Mesenchymal stem cell (in vitro differentiated cells and primary cell): ENCODE results near the gene PHTF2.

Experiments used
- DNase-seq: peaks from one replicate; pipeline ENCODE4 v3.0.0-alpha.2; 2013
- H2AFZ ChIP-seq: one replicate; pipeline ENCODE4 v1.6.1; 2013; ENCODE audit warnings: low read depth, mild to moderate bottlenecking, control low read depth, inconsistent platforms, low read length, moderate library complexity
- H2AK5ac ChIP-seq: 2 replicates; pipeline ENCODE4 v1.6.1; 2013; ENCODE audit warnings: low read length, moderate library complexity, mild to moderate bottlenecking, inconsistent platforms; ENCODE audit not compliant: severe bottlenecking
- H2BK120ac ChIP-seq: one replicate; pipeline ENCODE4 v1.6.1; 2013; ENCODE audit warnings: low read depth, mild to moderate bottlenecking, inconsistent platforms, low read length, moderate library complexity
- H2BK12ac ChIP-seq, 2 experiments: one replicate each; pipeline ENCODE4 v1.6.1; 2013; ENCODE audit warnings: inconsistent platforms in 2 of 2, low read length in 2 of 2, mild to moderate bottlenecking in 2 of 2, moderate library complexity in 2 of 2, control low read depth in 1 of 2
- H2BK15ac ChIP-seq: one replicate; pipeline ENCODE4 v1.6.1; 2013; ENCODE audit warnings: mild to moderate bottlenecking, low read depth, inconsistent platforms; ENCODE audit not compliant: poor library complexity, severe bottlenecking
- H2BK5ac ChIP-seq: 2 replicates; pipeline ENCODE4 v1.6.1; 2013; ENCODE audit warnings: low read depth, mild to moderate bottlenecking, low read length, control low read depth, inconsistent platforms; ENCODE audit not compliant: poor library complexity, severe bottlenecking
- H3K14ac ChIP-seq, 2 experiments: one replicate each; pipeline ENCODE4 v1.6.1; 2013; ENCODE audit warnings: inconsistent platforms in 2 of 2, low read length in 2 of 2, control low read depth in 1 of 2, mild to moderate bottlenecking in 1 of 2, moderate library complexity in 1 of 2
- H3K18ac ChIP-seq, 2 experiments: one replicate each; pipeline ENCODE4 v1.6.1; 2013; ENCODE audit warnings: inconsistent platforms in 2 of 2, low read length in 2 of 2, control low read depth in 1 of 2, low read depth in 1 of 2, mild to moderate bottlenecking in 1 of 2
- H3K23ac ChIP-seq, 2 experiments: one replicate each; pipeline ENCODE4 v1.6.1; 2013; ENCODE audit warnings: inconsistent platforms in 2 of 2, low read length in 2 of 2, mild to moderate bottlenecking in 2 of 2, moderate library complexity in 2 of 2, control low read depth in 1 of 2
- H3K27ac ChIP-seq: 2 replicates; pipeline ENCODE4 v1.5.1; 2013; ENCODE audit warnings: mild to moderate bottlenecking, moderate library complexity, low read length, control low read depth, inconsistent platforms; ENCODE audit not compliant: poor library complexity, severe bottlenecking
- H3K27me3 ChIP-seq, 2 experiments: 2 replicates each; pipeline versions ENCODE4 v1.6.1 to v1.7.0; 2013; ENCODE audit warnings: low read length in 2 of 2, mild to moderate bottlenecking in 2 of 2, moderate library complexity in 2 of 2, control low read depth in 1 of 2, inconsistent platforms in 1 of 2; ENCODE audit not compliant: control insufficient read depth in 1 of 2, insufficient read depth in 1 of 2
- H3K36me3 ChIP-seq, 2 experiments: 2 replicates each; pipeline versions ENCODE4 v1.6.1 to v1.7.0; 2013; ENCODE audit warnings: low read length in 2 of 2, control low read depth in 1 of 2, inconsistent platforms in 1 of 2, low read depth in 1 of 2, mild to moderate bottlenecking in 1 of 2; ENCODE audit not compliant: insufficient read depth in 2 of 2, control insufficient read depth in 1 of 2
- H3K4ac ChIP-seq, 2 experiments: one replicate each; pipeline ENCODE4 v1.6.1; 2013; ENCODE audit warnings: inconsistent platforms in 2 of 2, low read length in 2 of 2, mild to moderate bottlenecking in 2 of 2, moderate library complexity in 2 of 2, control low read depth in 1 of 2, low read depth in 1 of 2
- H3K4me1 ChIP-seq: 2 replicates; pipeline ENCODE4 v1.6.1; 2013; ENCODE audit warnings: low read depth, low read length, control low read depth; ENCODE audit not compliant: control insufficient read depth, insufficient read depth
- H3K4me2 ChIP-seq: 2 replicates; pipeline ENCODE4 v1.6.1; 2013; ENCODE audit warnings: low read length, mild to moderate bottlenecking, inconsistent platforms; ENCODE audit not compliant: poor library complexity, severe bottlenecking
- H3K4me3 ChIP-seq, 2 experiments: 2 replicates each; pipeline versions ENCODE4 v1.5.1 to v1.7.0; 2013; ENCODE audit warnings: low read length in 2 of 2, mild to moderate bottlenecking in 2 of 2, control low read depth in 1 of 2, low read depth in 1 of 2; ENCODE audit not compliant: insufficient read depth in 1 of 2
- H3K79me1 ChIP-seq: replicated peaks from 2 replicates; pipeline ENCODE4 v1.6.1; 2013; ENCODE audit warnings: mild to moderate bottlenecking, control low read depth, low read length, inconsistent platforms; ENCODE audit not compliant: poor library complexity, severe bottlenecking
- H3K9ac ChIP-seq: 2 replicates; pipeline ENCODE4 v1.7.0; 2013; ENCODE audit warnings: mild to moderate bottlenecking, low read length, moderate library complexity
- H3K9me3 ChIP-seq: 2 replicates; pipeline ENCODE4 v1.7.0; 2013; ENCODE audit warnings: mild to moderate bottlenecking, low read length; ENCODE audit not compliant: control insufficient read depth
- H4K8ac ChIP-seq: one replicate; pipeline ENCODE4 v1.6.1; 2013; ENCODE audit warnings: inconsistent platforms, mild to moderate bottlenecking, low read length, moderate library complexity
- H4K91ac ChIP-seq: one replicate; pipeline ENCODE4 v1.6.1; 2013; ENCODE audit warnings: mild to moderate bottlenecking, low read length, inconsistent platforms
- WGBS: methylation state at CpG from one replicate; pipeline ENCODE4 v1.1.7; 2013; ENCODE audit warnings: mixed read lengths; 5-methylcytosine and 5-hydroxymethylcytosine counted together

Gene PHTF2

GRCh38 chr7:77846317-77847092 is 47.9 kb downstream of the PHTF2 start:
- H3K4me2 ChIP-seq, result no peak overlapping the region

GRCh38 chr7:77855371-77856083 is 57.0 kb downstream of the PHTF2 start:
- Histone ChIP-seq H3K4ac (no peak overlapping the region), H3K14ac (peak overlapping the region in 1 of 2 experiments; percentile 13), H3K18ac (no peak overlapping the region), H3K27ac (no peak overlapping the region), H3K27me3 (no peaks in the 10 kb centered on the region), H3K4me2 (no peak overlapping the region), H4K8ac (no peak overlapping the region), H3K36me3 (peaks cover 7 to 14% of the 10 kb centered on the region in 2 experiments), H3K9me3 (peaks cover 5% of the 10 kb centered on the region), H2AK5ac (no peak overlapping the region), H3K9ac (no peak overlapping the region), H3K23ac (no peak overlapping the region), H4K91ac (no peak overlapping the region), H3K79me1 (peaks cover 18% of the 10 kb centered on the region), H2BK5ac (no peak overlapping the region), H2BK12ac (no peak overlapping the region), H2AFZ (no peak overlapping the region), H2BK15ac (no peak overlapping the region), H2BK120ac (no peak overlapping the region), H3K4me1 (no peaks in the 10 kb centered on the region), H3K4me3 (no peak overlapping the region)
- DNase-seq, result no peak
- WGBS, result 98% methylated on average over 4 of the region's 7 CpGs

More at GRCh38 chr7:77846317-77847092, 47.9 kb downstream of the PHTF2 start:
- WGBS, result 94% methylated on average over 3 of the region's 8 CpGs
- H2BK15ac ChIP-seq, result no peak overlapping the region
- no peaks in the 10 kb centered on the region for H3K27me3 ChIP-seq
- H3K9me3 ChIP-seq, result no peaks in the 10 kb centered on the region
- H4K91ac ChIP-seq, result no peak overlapping the region
- H3K23ac ChIP-seq, result no peak overlapping the region
- H2BK5ac ChIP-seq, result no peak overlapping the region
- no peak overlapping the region for H4K8ac ChIP-seq
- no peak for DNase-seq
- no peak overlapping the region for H3K9ac ChIP-seq
- no peak overlapping the region for H2AK5ac ChIP-seq
- peaks cover 3% of the 10 kb centered on the region for H3K4me1 ChIP-seq
- no peak overlapping the region for H3K4me3 ChIP-seq
- H3K36me3 ChIP-seq, result no peaks in the 10 kb centered on the region
- no peak overlapping the region for H3K14ac ChIP-seq
- no peak overlapping the region for H3K18ac ChIP-seq
- no peak overlapping the region for H2BK120ac ChIP-seq
- no peak overlapping the region for H2BK12ac ChIP-seq
- no peak overlapping the region for H3K4ac ChIP-seq
- H3K27ac ChIP-seq, result no peak overlapping the region
- H3K79me1 ChIP-seq, result peaks cover 6% of the 10 kb centered on the region
- H2AFZ ChIP-seq, result no peak overlapping the region

- Histone ChIP-seq H2BK15ac (no peak overlapping the region), H3K27ac (no peak overlapping the region), H3K18ac (no peak overlapping the region), H3K14ac (no peak overlapping the region), H3K4me2 (no peak overlapping the region), H3K4ac (no peak overlapping the region), H3K27me3 (no peaks in the 10 kb centered on the region), H4K91ac (no peak overlapping the region), H3K9ac (no peak overlapping the region), H2BK5ac (no peak overlapping the region), H3K23ac (no peak overlapping the region), H2AFZ (no peak overlapping the region), H3K79me1 (peaks cover 21% of the 10 kb centered on the region), H3K9me3 (peaks cover 5% of the 10 kb centered on the region), H3K4me3 (no peak overlapping the region), H3K4me1 (no peaks in the 10 kb centered on the region), H4K8ac (no peak overlapping the region), H2BK12ac (no peak overlapping the region), H3K36me3 (peaks cover 7 to 14% of the 10 kb centered on the region in 2 experiments), H2AK5ac (no peak overlapping the region), H2BK120ac (no peak overlapping the region)
- WGBS, result 94% methylated on average over 2 of the region's 2 CpGs
- no peak for DNase-seq
Observed at GRCh38 chr7:77858278-77858677, 59.7 kb downstream of the PHTF2 start.

GRCh38 chr7:77859343-77859742 is 60.8 kb downstream of the PHTF2 start:
- Histone ChIP-seq H3K23ac (no peak overlapping the region), H3K79me1 (peaks cover 19% of the 10 kb centered on the region), H3K27me3 (no peaks in the 10 kb centered on the region), H4K91ac (no peak overlapping the region), H2BK120ac (no peak overlapping the region), H2AK5ac (no peak overlapping the region), H2BK15ac (no peak overlapping the region), H3K4me3 (no peak overlapping the region), H3K4ac (no peak overlapping the region), H3K27ac (no peak overlapping the region), H2BK12ac (no peak overlapping the region), H2BK5ac (no peak overlapping the region), H3K4me1 (no peaks in the 10 kb centered on the region), H3K14ac (no peak overlapping the region), H4K8ac (no peak overlapping the region), H3K36me3 (peaks cover 7 to 12% of the 10 kb centered on the region in 2 experiments), H3K4me2 (no peak overlapping the region), H3K9ac (no peak overlapping the region), H3K18ac (no peak overlapping the region), H3K9me3 (peaks cover 5% of the 10 kb centered on the region), H2AFZ (no peak overlapping the region)
- 100% methylated on average over 7 of the region's 7 CpGs for WGBS
- DNase-seq, result no peak
